PC-3 (cell line): ENCODE results near the gene TFEB. TPM values are rescaled to one million over a fixed set of nuclear protein-coding genes. Genes with fewer than 3 reads are reported as not detected.

Experiments
- ATAC-seq: fragments of 200-7000 bp; cut with Tn5 transposase; 2 replicates; pipeline ENCODE4 v1.9.1; 2020; ENCODE audit warnings: mild to moderate bottlenecking, moderate library complexity
- BruUV-seq: library from RNA; stranded (reverse); fragments of 400-500 nt; replicated peaks from 2 replicates; lab custom pipeline; 2021; lab: Mats Ljungman, UMichigan
- CTCF ChIA-PET: fragments of 300-600 bp; sonication (Branson Sonifier 250); formaldehyde crosslinking; loops from one replicate; lab custom pipeline; 2022; ENCODE audit warnings: antibody characterized with exemption; lab: Charles Lee
- POLR2A ChIA-PET: fragments of 300-600 bp; sonication (Branson Sonifier 250); formaldehyde crosslinking; loops from one replicate; lab custom pipeline; 2022; ENCODE audit warnings: antibody characterized with exemption; ENCODE audit not compliant: unreplicated experiment; lab: Charles Lee
- DNase-seq: peaks from one replicate; pipeline ENCODE4 v3.0.0-alpha.2; 2015
- H2AFZ ChIP-seq: fragments of 300-600 bp; sonication (generic); 2 replicates; pipeline ENCODE4 v1.6.0; 2016; ENCODE audit warnings: antibody characterized with exemption, low read length
- H3F3A ChIP-seq: fragments of 300-600 bp; sonication (generic); one replicate; pipeline ENCODE4 v1.6.0; 2017; ENCODE audit warnings: antibody characterized with exemption, low read length, control low read depth, mild to moderate bottlenecking; ENCODE audit not compliant: unreplicated experiment
- H3K27ac ChIP-seq: fragments of 300-600 bp; sonication (generic); 2 replicates; pipeline ENCODE4 v1.5.1; 2016; ENCODE audit warnings: mild to moderate bottlenecking, low read length
- H3K27me3 ChIP-seq: fragments of 300-600 bp; sonication (generic); 2 replicates; pipeline ENCODE4 v1.6.1; 2016; ENCODE audit warnings: low read length, mixed read lengths
- H3K36me3 ChIP-seq: fragments of 300-600 bp; sonication (generic); 2 replicates; pipeline ENCODE4 v1.6.1; 2016; ENCODE audit warnings: low read depth, mixed run types, low read length, mixed read lengths
- H3K4me1 ChIP-seq: fragments of 300-600 bp; sonication (generic); 2 replicates; pipeline ENCODE4 v1.5.1; 2016; ENCODE audit warnings: low read length; ENCODE audit not compliant: insufficient read depth
- H3K4me2 ChIP-seq: fragments of 300-600 bp; sonication (generic); 2 replicates; pipeline ENCODE4 v1.6.0; 2016; ENCODE audit warnings: low read length
- H3K4me3 ChIP-seq: fragments of 300-600 bp; sonication (generic); 2 replicates; pipeline ENCODE4 v1.5.1; 2016; ENCODE audit warnings: mild to moderate bottlenecking, low read length, mixed read lengths
- H3K79me2 ChIP-seq: fragments of 300-600 bp; sonication (generic); 2 replicates; pipeline ENCODE4 v1.6.1; 2017; ENCODE audit warnings: low read length, mixed read lengths
- H3K9ac ChIP-seq: fragments of 300-600 bp; sonication (generic); 2 replicates; pipeline ENCODE4 v1.6.0; 2016; ENCODE audit warnings: mild to moderate bottlenecking, low read length
- H3K9me2 ChIP-seq: fragments of 300-600 bp; sonication (generic); replicated peaks from 2 replicates; pipeline ENCODE4 v1.6.1; 2016; ENCODE audit warnings: mixed run types, low read length, mixed read lengths
- H3K9me3 ChIP-seq: fragments of 300-600 bp; sonication (generic); 2 replicates; pipeline ENCODE4 v1.6.1; 2016; ENCODE audit warnings: low read length, mixed read lengths
- H4K20me1 ChIP-seq: fragments of 300-600 bp; sonication (generic); 2 replicates; pipeline ENCODE4 v1.6.1; 2016; ENCODE audit warnings: low read length, mixed read lengths
- EZH2 ChIP-seq: fragments of 300-600 bp; sonication (generic); IDR thresholded peaks from one replicate; pipeline ENCODE4 v1.6.1; 2017; ENCODE audit warnings: antibody characterized with exemption, mild to moderate bottlenecking, low read length; ENCODE audit not compliant: unreplicated experiment
- EZH2phosphoT487 ChIP-seq: fragments of 300-600 bp; sonication (generic); IDR thresholded peaks from 2 replicates; pipeline ENCODE4 v1.6.1; 2018; ENCODE audit warnings: mild to moderate bottlenecking, antibody characterized with exemption, low read length, borderline replicate concordance
- intact Hi-C: fragments of 100-400 bp; cut with micrococcal nuclease; formaldehyde crosslinking; loops from 2 replicates; pipeline ENCODE4 v1.9.0; 2023
- total RNA-seq: library from RNA; depleted of rRNA; stranded (reverse); fragments of >200 nt; gene quantifications from 2 replicates; pipeline ENCODE4 v1.2.3, GENCODE V29; 2014
- TF ChIP-seq, protein P1 (sequence below): fragments of 300-600 bp; sonication (generic); conservative IDR thresholded peaks from 2 replicates; pipeline ENCODE4 v1.5.1; 2017; ENCODE audit warnings: antibody characterized with exemption, low read depth, mild to moderate bottlenecking, low read length

The TFEB gene
- total RNA-seq, 1 experiment from 2014 or later: 4.2 TPM

DNA sequence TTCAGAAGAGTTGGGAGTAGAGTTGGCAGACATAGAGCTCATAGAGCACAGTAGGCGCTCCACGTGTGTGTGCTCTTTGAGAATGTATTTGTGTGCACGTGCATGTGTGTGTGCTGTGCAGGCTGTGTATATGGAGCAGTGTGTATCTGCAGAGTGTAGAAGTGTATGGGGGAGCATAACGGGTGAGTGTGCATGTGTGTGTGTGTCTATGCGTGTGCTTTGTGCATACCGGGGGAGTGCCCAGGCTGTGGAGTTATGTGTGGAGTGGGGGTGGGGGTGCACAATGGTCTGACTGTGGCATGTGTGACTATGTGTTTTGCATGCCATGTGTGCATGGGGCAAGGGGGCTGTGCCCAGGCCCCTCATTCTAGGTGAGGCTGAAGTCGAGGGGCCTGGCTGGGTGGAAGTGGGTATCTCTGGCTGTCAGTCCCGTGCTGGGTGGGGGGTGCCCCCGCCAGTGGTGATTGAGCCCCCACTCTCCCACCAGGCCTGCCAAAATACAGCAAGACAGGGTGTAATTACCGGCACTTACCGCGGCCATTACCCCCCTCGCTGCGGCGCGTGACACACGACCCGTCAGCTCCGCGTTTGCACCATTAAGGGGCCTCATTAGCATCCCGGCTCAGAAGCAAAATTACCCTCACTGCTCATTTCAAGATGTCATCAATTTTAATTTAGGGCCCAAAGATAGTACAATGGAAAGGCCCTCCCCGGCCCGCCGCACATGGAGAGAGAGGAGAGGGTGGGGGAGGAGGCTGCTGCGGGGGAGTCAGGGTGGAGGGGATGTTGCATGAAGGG is 58.1 kb downstream of the TFEB start:
- no peak overlapping the region for H3K27ac ChIP-seq
- no peak for ATAC-seq
- no peaks in the 10 kb centered on the region for H4K20me1 ChIP-seq
- H3K4me1 ChIP-seq: no peaks in the 10 kb centered on the region
- no peak overlapping the region for H3K9ac ChIP-seq
- no peaks in the 10 kb centered on the region for H3K27me3 ChIP-seq
- no peak for TF ChIP-seq EZH2
- TF ChIP-seq, protein P1, sequence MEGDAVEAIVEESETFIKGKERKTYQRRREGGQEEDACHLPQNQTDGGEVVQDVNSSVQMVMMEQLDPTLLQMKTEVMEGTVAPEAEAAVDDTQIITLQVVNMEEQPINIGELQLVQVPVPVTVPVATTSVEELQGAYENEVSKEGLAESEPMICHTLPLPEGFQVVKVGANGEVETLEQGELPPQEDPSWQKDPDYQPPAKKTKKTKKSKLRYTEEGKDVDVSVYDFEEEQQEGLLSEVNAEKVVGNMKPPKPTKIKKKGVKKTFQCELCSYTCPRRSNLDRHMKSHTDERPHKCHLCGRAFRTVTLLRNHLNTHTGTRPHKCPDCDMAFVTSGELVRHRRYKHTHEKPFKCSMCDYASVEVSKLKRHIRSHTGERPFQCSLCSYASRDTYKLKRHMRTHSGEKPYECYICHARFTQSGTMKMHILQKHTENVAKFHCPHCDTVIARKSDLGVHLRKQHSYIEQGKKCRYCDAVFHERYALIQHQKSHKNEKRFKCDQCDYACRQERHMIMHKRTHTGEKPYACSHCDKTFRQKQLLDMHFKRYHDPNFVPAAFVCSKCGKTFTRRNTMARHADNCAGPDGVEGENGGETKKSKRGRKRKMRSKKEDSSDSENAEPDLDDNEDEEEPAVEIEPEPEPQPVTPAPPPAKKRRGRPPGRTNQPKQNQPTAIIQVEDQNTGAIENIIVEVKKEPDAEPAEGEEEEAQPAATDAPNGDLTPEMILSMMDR: no peak
- no peak for TF ChIP-seq EZH2phosphoT487
- H3K4me3 ChIP-seq: no peak overlapping the region
- no peaks in the 10 kb centered on the region for H3F3A ChIP-seq
- no TSS peak for BruUV-seq
- H2AFZ ChIP-seq: no peak overlapping the region
- intact Hi-C loops: no loop called here
- H3K79me2 ChIP-seq: no peaks in the 10 kb centered on the region
- H3K36me3 ChIP-seq: no peaks in the 10 kb centered on the region
- ChIA-PET CTCF (no interaction called here), POLR2A (no interaction called here)
- no peak for DNase-seq
- H3K9me3 ChIP-seq: no peaks in the 10 kb centered on the region
- H3K4me2 ChIP-seq: no peak overlapping the region
- H3K9me2 ChIP-seq: no peaks in the 10 kb centered on the region

DNA sequence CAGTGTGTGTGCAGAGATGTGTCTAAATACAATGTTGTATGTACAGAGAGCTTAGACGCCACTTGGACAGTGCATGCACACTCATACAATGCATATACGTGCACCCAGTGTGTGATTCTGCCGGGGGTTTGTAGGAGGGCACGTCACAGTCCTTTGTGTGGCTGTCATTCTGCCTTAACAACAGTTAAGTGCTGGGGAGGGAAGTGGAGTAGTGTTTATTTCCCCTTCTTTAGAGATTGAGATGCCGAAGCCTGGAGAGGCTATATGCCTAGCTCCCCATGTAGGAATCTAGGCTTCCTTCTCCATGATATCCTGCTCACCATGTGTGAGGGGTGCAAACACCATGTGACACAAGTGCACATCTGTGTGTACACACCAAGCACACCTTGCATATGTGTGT is 59.0 kb downstream of the TFEB start:
- Histone ChIP-seq H3K27me3 (peaks cover 7% of the 10 kb centered on the region; the same call in 1 of the 2 replicates), H3K9me3 (no peaks in the 10 kb centered on the region), H3K36me3 (no peaks in the 10 kb centered on the region), H3K9ac (no peak overlapping the region), H3K4me3 (no peak overlapping the region), H3K4me1 (no peaks in the 10 kb centered on the region), H3K4me2 (no peak overlapping the region), H3F3A (no peaks in the 10 kb centered on the region), H2AFZ (no peak overlapping the region), H4K20me1 (no peaks in the 10 kb centered on the region), H3K27ac (no peak overlapping the region), H3K9me2 (no peaks in the 10 kb centered on the region), H3K79me2 (no peaks in the 10 kb centered on the region)
- DNase-seq (no peak), ATAC-seq (no peak)
- ChIA-PET CTCF (no interaction called here), POLR2A (no interaction called here)
- intact Hi-C loops: no loop called here
- BruUV-seq: no TSS peak
- TF ChIP-seq EZH2 (no peak), EZH2phosphoT487 (no peak)
- TF ChIP-seq, protein P1: no peak

DNA sequence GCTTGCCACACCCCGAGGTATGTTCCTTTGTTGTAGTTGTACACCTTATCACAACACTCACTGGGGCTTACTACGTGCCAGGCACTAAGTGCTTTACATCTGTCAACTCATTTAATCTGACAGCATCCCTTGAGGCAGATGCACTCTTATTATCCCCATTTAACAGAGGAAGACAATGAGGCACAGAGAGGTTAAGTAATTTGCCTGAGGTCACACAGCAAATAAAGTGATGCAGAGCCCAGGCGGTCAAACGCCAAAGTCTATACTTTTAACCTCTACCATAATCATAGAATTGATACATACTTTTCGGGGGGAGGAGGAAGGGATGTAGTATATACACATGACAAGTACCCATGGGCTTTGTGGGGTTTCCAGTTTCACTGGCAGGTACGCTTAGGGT is 59.4 kb downstream of the TFEB start:
- Histone ChIP-seq H3K4me3 (no peak overlapping the region), H3K36me3 (no peaks in the 10 kb centered on the region), H3K27ac (no peak overlapping the region), H4K20me1 (no peaks in the 10 kb centered on the region), H2AFZ (no peak overlapping the region), H3K9me3 (no peaks in the 10 kb centered on the region), H3K9me2 (no peaks in the 10 kb centered on the region), H3K4me1 (no peaks in the 10 kb centered on the region), H3F3A (no peaks in the 10 kb centered on the region), H3K79me2 (no peaks in the 10 kb centered on the region), H3K9ac (no peak overlapping the region), H3K4me2 (no peak overlapping the region), H3K27me3 (peaks cover 12% of the 10 kb centered on the region; the same call in 1 of the 2 replicates)
- TF ChIP-seq EZH2 (no peak), EZH2phosphoT487 (no peak)
- TF ChIP-seq, protein P1: no peak
- intact Hi-C loops: no loop called here
- ChIA-PET POLR2A (no interaction called here), CTCF (no interaction called here)
- ATAC-seq: no peak
- BruUV-seq: no TSS peak
- DNase-seq: no peak
